Measurements from ENCODE around the gene KATNAL1. TPM values are rescaled to one million over a fixed set of nuclear protein-coding genes. Genes with fewer than 3 reads are reported as not detected.

Gene KATNAL1
- total RNA-seq, 1 donor from 2014 or later = 42.0 TPM

DNA sequence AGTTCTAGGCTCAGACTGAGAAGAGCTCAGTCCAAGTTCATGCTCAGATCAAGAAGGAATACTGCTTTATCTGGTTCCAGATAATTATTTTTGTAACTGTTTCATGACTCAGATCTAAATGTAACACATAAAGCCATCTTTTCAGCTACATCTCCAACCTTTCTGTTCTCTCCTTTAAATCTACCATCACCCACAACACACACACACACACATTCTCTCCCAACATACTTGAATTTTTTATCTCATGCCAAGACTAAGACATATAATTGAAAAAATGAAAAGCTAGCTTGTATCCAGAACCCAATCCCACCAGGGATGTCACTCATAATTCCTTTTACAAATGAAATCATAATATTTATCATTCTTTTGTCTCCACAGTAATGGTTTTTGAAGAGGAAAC is 7.6 kb downstream of the KATNAL1 start:
- Mint-ChIP-seq H3K9me3 (ENCODE audit: unreplicated experiment) (no peaks in the 10 kb centered on the region), H3K27ac (ENCODE audit: unreplicated experiment) (no peak overlapping the region), H3K4me1 (ENCODE audit: low read depth, unreplicated experiment) (peaks cover 34% of the 10 kb centered on the region), H3K27me3 (ENCODE audit: low read depth, unreplicated experiment) (no peaks in the 10 kb centered on the region), H3K4me3 (ENCODE audit: unreplicated experiment) (no peak overlapping the region), H3K36me3 (ENCODE audit: low read depth, unreplicated experiment) (peaks cover 8% of the 10 kb centered on the region)
- DNase-seq (ENCODE audit: low read depth) (peak; percentile 47), FAIRE-seq (peak; percentile 79)
- Histone ChIP-seq H3K4me1 (ENCODE audit: insufficient read depth, low read length) (peaks cover 24% of the 10 kb centered on the region), H3K9me3 (ENCODE audit: insufficient read depth, low read depth, low read length) (no peaks in the 10 kb centered on the region), H2AFZ (ENCODE audit: low read depth, low read length) (no peak overlapping the region), H3K4me2 (ENCODE audit: low read length) (peak overlapping the region; percentile 24), H3K27me3 (ENCODE audit: insufficient read depth, low read length) (no peaks in the 10 kb centered on the region), H3K36me3 (ENCODE audit: insufficient read depth, low read length) (no peaks in the 10 kb centered on the region), H3K4me3 (ENCODE audit: insufficient read depth, low read depth, low read length) (no peak overlapping the region), H3K9ac (ENCODE audit: low read length) (peak overlapping the region; percentile 11), H3K27ac (ENCODE audit: low read depth, low read length) (peak overlapping the region; percentile 89), H3K79me2 (ENCODE audit: insufficient read depth, low read length) (peaks cover 94% of the 10 kb centered on the region), H4K20me1 (ENCODE audit: insufficient read depth, low read length) (peaks cover under 1% of the 10 kb centered on the region)
- TF ChIP-seq EZH2 (IDR thresholded peaks at IDR 0.05; ENCODE audit: insufficient read depth, low read length) = no peak
- TF ChIP-seq, protein P1, sequence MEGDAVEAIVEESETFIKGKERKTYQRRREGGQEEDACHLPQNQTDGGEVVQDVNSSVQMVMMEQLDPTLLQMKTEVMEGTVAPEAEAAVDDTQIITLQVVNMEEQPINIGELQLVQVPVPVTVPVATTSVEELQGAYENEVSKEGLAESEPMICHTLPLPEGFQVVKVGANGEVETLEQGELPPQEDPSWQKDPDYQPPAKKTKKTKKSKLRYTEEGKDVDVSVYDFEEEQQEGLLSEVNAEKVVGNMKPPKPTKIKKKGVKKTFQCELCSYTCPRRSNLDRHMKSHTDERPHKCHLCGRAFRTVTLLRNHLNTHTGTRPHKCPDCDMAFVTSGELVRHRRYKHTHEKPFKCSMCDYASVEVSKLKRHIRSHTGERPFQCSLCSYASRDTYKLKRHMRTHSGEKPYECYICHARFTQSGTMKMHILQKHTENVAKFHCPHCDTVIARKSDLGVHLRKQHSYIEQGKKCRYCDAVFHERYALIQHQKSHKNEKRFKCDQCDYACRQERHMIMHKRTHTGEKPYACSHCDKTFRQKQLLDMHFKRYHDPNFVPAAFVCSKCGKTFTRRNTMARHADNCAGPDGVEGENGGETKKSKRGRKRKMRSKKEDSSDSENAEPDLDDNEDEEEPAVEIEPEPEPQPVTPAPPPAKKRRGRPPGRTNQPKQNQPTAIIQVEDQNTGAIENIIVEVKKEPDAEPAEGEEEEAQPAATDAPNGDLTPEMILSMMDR (IDR thresholded peaks at IDR 0.05; ENCODE audit: insufficient read depth, low read depth, low read length) = no peak

DNA sequence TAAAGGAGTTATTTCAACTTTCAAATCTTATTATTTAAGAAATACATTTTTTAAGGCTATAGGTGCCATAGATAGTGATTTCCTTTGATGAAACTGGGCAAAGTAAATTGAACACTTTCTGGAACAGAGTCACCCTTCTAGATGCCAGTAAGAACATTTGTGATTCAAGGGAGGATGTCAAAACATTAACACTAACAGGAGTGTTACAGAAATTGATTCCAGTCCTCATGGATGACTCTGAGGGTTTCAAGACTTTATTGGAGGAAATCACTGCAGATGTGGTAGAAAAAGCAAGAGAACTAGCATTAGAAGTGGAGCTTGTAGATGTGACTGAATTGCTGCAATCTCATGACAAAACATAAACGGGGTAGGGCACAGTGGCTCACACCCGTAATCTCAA is 12.2 kb downstream of the KATNAL1 start:
- Histone ChIP-seq H3K4me1 (ENCODE audit: insufficient read depth, low read length) (peaks cover 6% of the 10 kb centered on the region), H3K36me3 (ENCODE audit: insufficient read depth, low read length) (no peaks in the 10 kb centered on the region), H3K4me2 (ENCODE audit: low read length) (no peak overlapping the region), H3K27ac (ENCODE audit: low read depth, low read length) (no peak overlapping the region), H3K27me3 (ENCODE audit: insufficient read depth, low read length) (no peaks in the 10 kb centered on the region), H3K79me2 (ENCODE audit: insufficient read depth, low read length) (peaks cover 100% of the 10 kb centered on the region), H2AFZ (ENCODE audit: low read depth, low read length) (no peak overlapping the region), H3K4me3 (ENCODE audit: insufficient read depth, low read depth, low read length) (no peak overlapping the region), H4K20me1 (ENCODE audit: insufficient read depth, low read length) (peaks cover 32% of the 10 kb centered on the region), H3K9ac (ENCODE audit: low read length) (no peak overlapping the region), H3K9me3 (ENCODE audit: insufficient read depth, low read depth, low read length) (no peaks in the 10 kb centered on the region)
- H3K9me3 Mint-ChIP-seq (ENCODE audit: unreplicated experiment) = no peaks in the 10 kb centered on the region
- no peaks in the 10 kb centered on the region for H3K27me3 Mint-ChIP-seq (ENCODE audit: low read depth, unreplicated experiment)
- no peak overlapping the region for H3K4me3 Mint-ChIP-seq (ENCODE audit: unreplicated experiment)
- peaks cover 8% of the 10 kb centered on the region for H3K36me3 Mint-ChIP-seq (ENCODE audit: low read depth, unreplicated experiment)
- no peak for TF ChIP-seq EZH2 (IDR thresholded peaks at IDR 0.05; ENCODE audit: insufficient read depth, low read length)
- TF ChIP-seq, protein P1 (IDR thresholded peaks at IDR 0.05; ENCODE audit: insufficient read depth, low read depth, low read length) = no peak
- FAIRE-seq (no peak), DNase-seq (ENCODE audit: low read depth) (no peak)
- H3K4me1 Mint-ChIP-seq (ENCODE audit: low read depth, unreplicated experiment) = peaks cover 5% of the 10 kb centered on the region
- H3K27ac Mint-ChIP-seq (ENCODE audit: unreplicated experiment) = no peak overlapping the region

DNA sequence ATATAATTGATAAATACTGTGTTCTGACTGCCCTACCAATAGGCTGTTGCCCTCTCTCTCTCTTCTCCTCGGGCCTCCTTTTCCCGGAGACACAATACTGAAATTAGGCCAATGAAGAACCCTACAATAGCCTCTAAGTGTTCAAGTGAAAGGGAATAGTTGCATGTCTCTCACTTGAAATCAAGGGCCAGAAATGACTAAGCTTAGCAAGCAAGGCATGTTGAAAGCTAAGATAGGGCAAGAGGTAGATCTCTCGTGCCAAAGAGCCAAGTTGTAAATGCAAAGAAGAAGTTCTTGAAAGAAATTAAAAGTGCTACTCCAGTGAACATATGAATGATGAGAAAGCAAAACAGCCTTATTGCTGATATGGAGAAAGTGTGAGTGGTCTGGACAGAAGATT is 13.3 kb downstream of the KATNAL1 start:
- no peaks in the 10 kb centered on the region for H3K4me1 ChIP-seq (ENCODE audit: insufficient read depth, low read length)

More for the DNA sequence above, 13.3 kb downstream of the KATNAL1 start:
- Histone ChIP-seq H3K4me2 (ENCODE audit: low read length) (no peak overlapping the region), H3K27ac (ENCODE audit: low read depth, low read length) (no peak overlapping the region), H2AFZ (ENCODE audit: low read depth, low read length) (no peak overlapping the region), H3K27me3 (ENCODE audit: insufficient read depth, low read length) (no peaks in the 10 kb centered on the region), H4K20me1 (ENCODE audit: insufficient read depth, low read length) (peaks cover 42% of the 10 kb centered on the region), H3K9me3 (ENCODE audit: insufficient read depth, low read depth, low read length) (no peaks in the 10 kb centered on the region), H3K4me3 (ENCODE audit: insufficient read depth, low read depth, low read length) (no peak overlapping the region), H3K9ac (ENCODE audit: low read length) (no peak overlapping the region), H3K36me3 (ENCODE audit: insufficient read depth, low read length) (no peaks in the 10 kb centered on the region), H3K79me2 (ENCODE audit: insufficient read depth, low read length) (peaks cover 100% of the 10 kb centered on the region)
- FAIRE-seq (no peak), DNase-seq (ENCODE audit: low read depth) (no peak)
- TF ChIP-seq, protein P1 (IDR thresholded peaks at IDR 0.05; ENCODE audit: insufficient read depth, low read depth, low read length) = no peak
- no peak for TF ChIP-seq EZH2 (IDR thresholded peaks at IDR 0.05; ENCODE audit: insufficient read depth, low read length)
- H3K4me3 Mint-ChIP-seq (ENCODE audit: unreplicated experiment) = no peak overlapping the region
- H3K4me1 Mint-ChIP-seq (ENCODE audit: low read depth, unreplicated experiment) = peaks cover 6% of the 10 kb centered on the region
- no peaks in the 10 kb centered on the region for H3K9me3 Mint-ChIP-seq (ENCODE audit: unreplicated experiment)
- no peaks in the 10 kb centered on the region for H3K27me3 Mint-ChIP-seq (ENCODE audit: low read depth, unreplicated experiment)
- H3K36me3 Mint-ChIP-seq (ENCODE audit: low read depth, unreplicated experiment) = peaks cover 8% of the 10 kb centered on the region
- H3K27ac Mint-ChIP-seq (ENCODE audit: unreplicated experiment) = no peak overlapping the region
